Psoas muscle (tissue), 8 donors: ENCODE results near the gene PFDN5. TPM values are rescaled to one million over a fixed set of nuclear protein-coding genes. Genes with fewer than 3 reads are reported as not detected.

Source experiments
- ATAC-seq, 4 donors: fragments of 200-7000 bp; cut with Tn5 transposase; one replicate each; pipeline ENCODE4 v1.9.1; 2020; ENCODE audit warnings: moderate library complexity in 3 of 4, mild to moderate bottlenecking in 2 of 4
- DNase-seq, 2 donors: peaks; one replicate each; pipeline ENCODE4 v3.0.0-alpha.2; 2020
- H3K27ac ChIP-seq: fragments of 200-600 bp; one replicate; pipeline ENCODE4 v1.8.0; 2022
- H3K27me3 ChIP-seq, 3 donors: fragments of 200-600 bp in 1 of 3; one replicate each; pipeline versions ENCODE4 v1.6.1 to v1.8.0; 2013 to 2022; ENCODE audit warnings: low read length in 2 of 3, mild to moderate bottlenecking in 2 of 3, moderate library complexity in 1 of 3; ENCODE audit not compliant: insufficient read depth in 3 of 3
- H3K36me3 ChIP-seq, 2 donors: fragments of 200-600 bp in 1 of 2; one replicate each; pipeline versions ENCODE4 v1.6.1 to v1.8.0; 2013 to 2022; ENCODE audit warnings: low read depth in 1 of 2, mild to moderate bottlenecking in 1 of 2, moderate library complexity in 1 of 2; ENCODE audit not compliant: insufficient read depth in 1 of 2
- H3K4me1 ChIP-seq: fragments of 200-600 bp; one replicate; pipeline ENCODE4 v1.8.0; 2022
- H3K4me3 ChIP-seq: fragments of 200-600 bp; one replicate; pipeline ENCODE4 v1.8.0; 2022; ENCODE audit warnings: mild to moderate bottlenecking
- H3K9me3 ChIP-seq: fragments of 200-600 bp; one replicate; pipeline ENCODE4 v1.8.0; 2022
- CTCF ChIP-seq: fragments of 200-600 bp; IDR thresholded peaks from one replicate; pipeline ENCODE4 v1.8.0; 2022; ENCODE audit warnings: antibody characterized with exemption
- WGBS, 3 donors: extraction: QIAGEN DNeasy Blood & Tissue Kit; methylation state at CpG; one replicate each; pipeline versions ENCODE4 v1.1.6 to v1.1.7; 2013; 5-methylcytosine and 5-hydroxymethylcytosine counted together
- intact Hi-C, 2 donors: fragments of 100-400 bp; cut with DNase I; formaldehyde crosslinking; loops; one replicate each; pipeline versions ENCODE4 v1.11.0 to v1.14.2; 2022
- polyA plus RNA-seq, 3 donors: library from polyadenylated mRNA; stranded (reverse); fragments of 200-250 nt; gene quantifications; one replicate each; pipeline ENCODE4 v1.2.3, GENCODE V29; 2013
- total RNA-seq, 4 donors: library from RNA; stranded (reverse); fragmentation: NEBNext Ultra II Directional in 2 of 4; extraction: Animal tissue kit (Norgen Biotek cat#: 25700) in 2 of 4; gene quantifications; one replicate each; pipeline versions ENCODE4 v1.2.1 to v1.2.4, GENCODE V29; 2021 to 2023
- donor health status: healthy with polysubstance abuse.
- donor health status: DM: no; HTN: no; CAD: no; lungs with moderate emphysema.
- donor health status: Bipolar disorder and iron deficiency.
- donor health status: healthy.
- donor health status: DM: yes; HTN: yes; CAD: no.
- donor health status: DM: no; HTN: no; CAD: no.
- donor health status: DM: no; HTN: no; CAD: no.
- donor health status: DM: yes; HTN: yes; CAD: no.

Gene PFDN5
- total and polyA plus RNA-seq, 7 donors = 239 to 603 (median 282) TPM

- no peaks in the 10 kb centered on the region for H3K9me3 ChIP-seq
- H3K4me3 ChIP-seq = no peak overlapping the region
- DNase-seq = peak in 1 of 2 donors; percentile 19
- H3K27me3 ChIP-seq = no peaks in the 10 kb centered on the region
- 79 to 88% (median 81%) methylated on average over 1 of the region's 1 CpG for WGBS, 3 donors
- H3K36me3 ChIP-seq = peaks cover 0 to 24% of the 10 kb centered on the region in 2 donors
- intact Hi-C loops = loop anchor here in 1 of 2 donors (5.0 kb wide), 1 partner anchor 37 kb away; no protein-coding TSS in a partner anchor
- peaks cover 18% of the 10 kb centered on the region for H3K4me1 ChIP-seq
- no peak for ATAC-seq
- TF ChIP-seq CTCF = no peak
- no peak overlapping the region for H3K27ac ChIP-seq
These were observed 40.4 kb upstream of the PFDN5 start for GRCh38 chr12:53254816-53255545.

- Histone ChIP-seq H3K4me1 (peaks cover 15% of the 10 kb centered on the region), H3K36me3 (peaks cover 0 to 24% of the 10 kb centered on the region in 2 donors), H3K27ac (no peak overlapping the region), H3K4me3 (no peak overlapping the region), H3K27me3 (no peaks in the 10 kb centered on the region), H3K9me3 (no peaks in the 10 kb centered on the region)
- no peak for DNase-seq
- no peak for ATAC-seq
- TF ChIP-seq CTCF = no peak
- 80 to 88% (median 86%) methylated on average over 3 of the region's 3 CpGs for WGBS, 3 donors
- intact Hi-C loops = no loop called here
These were observed 39.3 kb upstream of the PFDN5 start for GRCh38 chr12:53255996-53256395.

GRCh38 chr12:53258541-53259539, 36.5 kb upstream of the PFDN5 start:
- intact Hi-C loops = no loop called here
- no peak for TF ChIP-seq CTCF
- no peak overlapping the region for H3K27ac ChIP-seq
- DNase-seq (no peak), ATAC-seq (no peak)
- H3K9me3 ChIP-seq = no peaks in the 10 kb centered on the region
- no peak overlapping the region for H3K4me3 ChIP-seq
- no peaks in the 10 kb centered on the region for H3K27me3 ChIP-seq
- 54 to 56% (median 54%) methylated on average over 7 of the region's 7 CpGs for WGBS, 3 donors
- peaks cover 2% of the 10 kb centered on the region for H3K4me1 ChIP-seq
- H3K36me3 ChIP-seq = peaks cover 0 to 18% of the 10 kb centered on the region in 2 donors

- H3K9me3 ChIP-seq = no peaks in the 10 kb centered on the region
- H3K27me3 ChIP-seq = no peaks in the 10 kb centered on the region
- intact Hi-C loops = no loop called here
- ATAC-seq (no peak), DNase-seq (no peak)
- no peak overlapping the region for H3K4me3 ChIP-seq
- H3K27ac ChIP-seq = no peak overlapping the region
- TF ChIP-seq CTCF = no peak
- peaks cover 0 to 7% of the 10 kb centered on the region in 2 donors for H3K36me3 ChIP-seq
- H3K4me1 ChIP-seq = no peaks in the 10 kb centered on the region
- WGBS, 3 donors = 83 to 90% (median 85%) methylated on average over 6 of the region's 6 CpGs
These were observed 35.5 kb upstream of the PFDN5 start for GRCh38 chr12:53259891-53260290.
